Spleen (tissue), 7 donors: Measurements from ENCODE around the gene VEGFC.

ENCODE experiments used
- POLR2A ChIP-seq, 3 donors: fragments of 450-650 bp; IDR thresholded peaks; one replicate each; pipeline ENCODE4 v1.5.1; 2017; ENCODE audit warnings: antibody characterized with exemption in 3 of 3, mild to moderate bottlenecking in 1 of 3
- POLR2AphosphoS5 ChIP-seq, 3 donors: sonication (generic); formaldehyde crosslinking; IDR thresholded peaks; one replicate each; pipeline ENCODE4 v1.5.1; 2017; ENCODE audit warnings: antibody characterized with exemption in 3 of 3
- TF ChIP-seq, protein P1 (sequence below), 11 experiments: fragments of 200-600 bp in 7 of 11; fragments of 450-650 bp in 4 of 11; sonication (generic) in 4 of 11; IDR thresholded peaks in 8 of 11; conservative IDR thresholded peaks in 3 of 11; 1 replicate in 7 of 11; 2 replicates in 4 of 11; pipeline versions ENCODE4 v1.4.0 to v1.8.0; 2016 to 2021; ENCODE audit warnings: antibody characterized with exemption in 11 of 11, inconsistent platforms in 4 of 11, mild to moderate bottlenecking in 1 of 11
- donor health status: DM: no; HTN: no; CAD: no; lungs with moderate emphysema.
- donor health status: DM: no; HTN: no; CAD: no.
- donor health status: DM: no; HTN: no; CAD: no.

- no peak for TF ChIP-seq POLR2A (IDR thresholded peaks at IDR 0.05)
- TF ChIP-seq, protein P1, sequence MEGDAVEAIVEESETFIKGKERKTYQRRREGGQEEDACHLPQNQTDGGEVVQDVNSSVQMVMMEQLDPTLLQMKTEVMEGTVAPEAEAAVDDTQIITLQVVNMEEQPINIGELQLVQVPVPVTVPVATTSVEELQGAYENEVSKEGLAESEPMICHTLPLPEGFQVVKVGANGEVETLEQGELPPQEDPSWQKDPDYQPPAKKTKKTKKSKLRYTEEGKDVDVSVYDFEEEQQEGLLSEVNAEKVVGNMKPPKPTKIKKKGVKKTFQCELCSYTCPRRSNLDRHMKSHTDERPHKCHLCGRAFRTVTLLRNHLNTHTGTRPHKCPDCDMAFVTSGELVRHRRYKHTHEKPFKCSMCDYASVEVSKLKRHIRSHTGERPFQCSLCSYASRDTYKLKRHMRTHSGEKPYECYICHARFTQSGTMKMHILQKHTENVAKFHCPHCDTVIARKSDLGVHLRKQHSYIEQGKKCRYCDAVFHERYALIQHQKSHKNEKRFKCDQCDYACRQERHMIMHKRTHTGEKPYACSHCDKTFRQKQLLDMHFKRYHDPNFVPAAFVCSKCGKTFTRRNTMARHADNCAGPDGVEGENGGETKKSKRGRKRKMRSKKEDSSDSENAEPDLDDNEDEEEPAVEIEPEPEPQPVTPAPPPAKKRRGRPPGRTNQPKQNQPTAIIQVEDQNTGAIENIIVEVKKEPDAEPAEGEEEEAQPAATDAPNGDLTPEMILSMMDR (IDR thresholded peaks at IDR 0.05 in 8 of 11, conservative IDR thresholded peaks at IDR 0.05 in 3 of 11), result no peak
- no peak for TF ChIP-seq POLR2AphosphoS5 (IDR thresholded peaks at IDR 0.05)
These were observed 146.4 kb downstream of the VEGFC start for GRCh38 chr4:176646311-176646710.
